Hematopoietic multipotent progenitor cell treated with erythropoietin and hydrocortisone succinate and interleukin-3 and kit ligand, for 4 days (in vitro differentiated cells): ENCODE results near the gene PPY.
"Not testable (repeated sequence)": the region's sequence is repeated elsewhere in the genome, so short reads cannot be mapped to it uniquely, and the experiment has no call there.

Source experiments
- DNase-seq: peaks from one replicate; pipeline ENCODE4 v3.0.0-alpha.2; 2015

PPY gene

GRCh38 chr17:43942051-43942685 lies at the start of gene PPY:
TSS of gene PPY (minus strand) at chr17:43942476. CDS start at chr17:43941654, 822 bp downstream.
- no peak for DNase-seq

GRCh38 chr17:43988301-43988700 lies 46.0 kb upstream of the PPY start:
- no peak for DNase-seq

GRCh38 chr17:43987131-43988021 lies 45.1 kb upstream of the PPY start:
- no peak for DNase-seq

GRCh38 chr17:43986225-43986981 lies 44.1 kb upstream of the PPY start:
- no peak for DNase-seq

GRCh38 chr17:43984521-43984920 lies 42.2 kb upstream of the PPY start:
- DNase-seq, result no peak

GRCh38 chr17:43983515-43984411 lies 41.5 kb upstream of the PPY start:
- peak; percentile 46 for DNase-seq

- DNase-seq, result no peak
These were observed 40.9 kb upstream of the PPY start for GRCh38 chr17:43983196-43983514.

- no peak for DNase-seq
These were observed 39.9 kb upstream of the PPY start for GRCh38 chr17:43982171-43982570.

- no peak for DNase-seq
These were observed 37.4 kb upstream of the PPY start for GRCh38 chr17:43979671-43980070.

- DNase-seq, result no peak
These were observed 36.7 kb upstream of the PPY start for GRCh38 chr17:43979011-43979410.

GRCh38 chr17:43978078-43978477 lies 35.8 kb upstream of the PPY start:
- no peak for DNase-seq

GRCh38 chr17:43976963-43977837 lies 34.9 kb upstream of the PPY start:
- DNase-seq, result no peak

GRCh38 chr17:43975898-43976297 lies 33.6 kb upstream of the PPY start:
- no peak for DNase-seq

GRCh38 chr17:43974382-43975266 lies 32.3 kb upstream of the PPY start:
- no peak for DNase-seq

GRCh38 chr17:43972444-43973212 lies 30.4 kb upstream of the PPY start:
- DNase-seq, result not testable (repeated sequence)

GRCh38 chr17:43971436-43971835 lies 29.2 kb upstream of the PPY start:
- not testable (repeated sequence) for DNase-seq

GRCh38 chr17:43970366-43970765 lies 28.1 kb upstream of the PPY start:
- DNase-seq, result no peak

- no peak for DNase-seq
These were observed 25.1 kb upstream of the PPY start for GRCh38 chr17:43967251-43967875.

- no peak for DNase-seq
These were observed 24.0 kb upstream of the PPY start for GRCh38 chr17:43966276-43966675.
